OCI-LY3 (cell line): Measurements from ENCODE around the gene SUGP2.
A peak's percentile ranks its signal among the peaks of the same experiment; 100 is the strongest.

Experiments used
- H2AFZ ChIP-seq: fragments of 200-600, 300-600 bp; shearing (Covaris generic); 2 replicates; pipeline ENCODE4 v1.6.0; 2014; ENCODE audit warnings: antibody characterized with exemption, low read depth, low read length
- H3K27ac ChIP-seq: fragments of 200-600, 300-600 bp; sonication (generic); 2 replicates; pipeline ENCODE4 v1.5.1; 2014; ENCODE audit warnings: mild to moderate bottlenecking, low read length, moderate library complexity, mixed read lengths
- H3K27me3 ChIP-seq: fragments of 200-600, 300-600 bp; sonication (generic); 2 replicates; pipeline ENCODE4 v1.6.1; 2014; ENCODE audit warnings: low read depth, low read length, mixed read lengths
- H3K36me3 ChIP-seq: fragments of 200-600, 300-600 bp; sonication (generic); replicated peaks from 2 replicates; pipeline ENCODE3; 2014; ENCODE audit warnings: low read depth, low read length, mixed read lengths
- H3K4me1 ChIP-seq: fragments of 300-600, 200-600 bp; sonication (generic); 2 replicates; pipeline ENCODE4 v1.6.1; 2014; ENCODE audit warnings: low read length, mixed read lengths
- H3K4me2 ChIP-seq: fragments of 200-600, 300-600 bp; sonication (generic); 2 replicates; pipeline ENCODE4 v1.6.1; 2014; ENCODE audit warnings: low read length, mixed read lengths
- H3K4me3 ChIP-seq: fragments of 300-600, 200-600 bp; sonication (generic); 2 replicates; pipeline ENCODE4 v1.5.1; 2014; ENCODE audit warnings: antibody characterized with exemption, mild to moderate bottlenecking, low read length, moderate library complexity
- H3K79me2 ChIP-seq: fragments of 300-600, 200-600 bp; shearing (Covaris generic); 2 replicates; pipeline ENCODE4 v1.6.1; 2014; ENCODE audit warnings: mild to moderate bottlenecking, low read length, mixed read lengths
- H3K9ac ChIP-seq: fragments of 300-600, 200-600 bp; shearing (Covaris generic); 2 replicates; pipeline ENCODE4 v1.6.0; 2014; ENCODE audit warnings: mild to moderate bottlenecking, low read length, moderate library complexity
- H3K9me3 ChIP-seq: fragments of 200-600, 300-600 bp; shearing (Covaris generic); 2 replicates; pipeline ENCODE4 v1.6.1; 2014; ENCODE audit warnings: low read length, mixed read lengths; ENCODE audit not compliant: insufficient read depth
- H4K20me1 ChIP-seq: fragments of 200-600, 300-600 bp; sonication (generic); 2 replicates; pipeline ENCODE4 v1.6.1; 2016; ENCODE audit warnings: low read length, mixed read lengths; ENCODE audit not compliant: insufficient read depth
- CTCF ChIP-seq: fragments of 200-600, 300-600 bp; sonication (generic); IDR thresholded peaks from 2 replicates; pipeline ENCODE4 v1.5.1; 2014; ENCODE audit warnings: antibody characterized with exemption, low read length, low read depth
- EZH2phosphoT487 ChIP-seq: fragments of 200-600 bp; shearing (Covaris generic); IDR thresholded peaks from 2 replicates; pipeline ENCODE4 v1.6.1; 2018; ENCODE audit warnings: antibody characterized with exemption, mixed run types, low read depth

Gene SUGP2

GRCh38 chr19:19054939-19055440 is 21.7 kb upstream of the SUGP2 start:
- Histone ChIP-seq H3K4me3 (no peak overlapping the region), H3K4me1 (peaks cover 11% of the 10 kb centered on the region), H3K9ac (no peak overlapping the region), H4K20me1 (no peaks in the 10 kb centered on the region), H3K27ac (no peak overlapping the region), H3K36me3 (peaks cover 43% of the 10 kb centered on the region), H3K9me3 (no peaks in the 10 kb centered on the region), H3K4me2 (no peak overlapping the region), H2AFZ (no peak overlapping the region), H3K27me3 (no peaks in the 10 kb centered on the region), H3K79me2 (no peaks in the 10 kb centered on the region)
- no peak for TF ChIP-seq EZH2phosphoT487
- no peak for TF ChIP-seq CTCF

- Histone ChIP-seq H3K4me2 (no peak overlapping the region), H3K4me1 (peaks cover 11% of the 10 kb centered on the region), H3K27me3 (no peaks in the 10 kb centered on the region), H3K79me2 (no peaks in the 10 kb centered on the region), H3K9me3 (no peaks in the 10 kb centered on the region), H4K20me1 (no peaks in the 10 kb centered on the region), H3K4me3 (no peak overlapping the region), H3K27ac (no peak overlapping the region), H3K9ac (no peak overlapping the region), H3K36me3 (peaks cover 45% of the 10 kb centered on the region), H2AFZ (no peak overlapping the region)
- TF ChIP-seq EZH2phosphoT487 (no peak), CTCF (no peak)
Measured at GRCh38 chr19:19054315-19054938, 21.1 kb upstream of the SUGP2 start.

GRCh38 chr19:19053508-19054314 is 20.4 kb upstream of the SUGP2 start:
- Histone ChIP-seq H4K20me1 (no peaks in the 10 kb centered on the region), H3K27me3 (no peaks in the 10 kb centered on the region), H3K36me3 (peaks cover 47% of the 10 kb centered on the region), H3K9ac (no peak overlapping the region), H3K27ac (no peak overlapping the region), H3K9me3 (no peaks in the 10 kb centered on the region), H3K4me3 (no peak overlapping the region), H3K4me2 (no peak overlapping the region), H3K4me1 (peaks cover 11% of the 10 kb centered on the region), H2AFZ (no peak overlapping the region), H3K79me2 (no peaks in the 10 kb centered on the region)
- TF ChIP-seq CTCF (peak; percentile 79), EZH2phosphoT487 (no peak)

- peak overlapping the region; percentile 14; the same call in 1 of the 2 replicates for H3K27ac ChIP-seq
Measured at GRCh38 chr19:19052921-19053320, 19.6 kb upstream of the SUGP2 start.

More at GRCh38 chr19:19052921-19053320, 19.6 kb upstream of the SUGP2 start:
- TF ChIP-seq EZH2phosphoT487: no peak
- TF ChIP-seq CTCF: no peak
- H3K79me2 ChIP-seq: no peaks in the 10 kb centered on the region
- no peak overlapping the region for H3K9ac ChIP-seq
- H3K4me1 ChIP-seq: peaks cover 11% of the 10 kb centered on the region
- no peak overlapping the region for H2AFZ ChIP-seq
- H3K9me3 ChIP-seq: no peaks in the 10 kb centered on the region
- no peaks in the 10 kb centered on the region for H4K20me1 ChIP-seq
- H3K27me3 ChIP-seq: no peaks in the 10 kb centered on the region
- no peak overlapping the region for H3K4me3 ChIP-seq
- no peak overlapping the region for H3K4me2 ChIP-seq
- peaks cover 43% of the 10 kb centered on the region for H3K36me3 ChIP-seq
